GM12873 (cell line): ENCODE measurements around the gene PCLO.

Experiments used
- TF ChIP-seq, protein P1 (sequence below): IDR thresholded peaks from 2 replicates; pipeline ENCODE4 v1.5.1; 2012; ENCODE audit warnings: low read depth, mild to moderate bottlenecking, moderate library complexity, low read length, control low read depth; ENCODE audit not compliant: insufficient read depth; ENCODE audit errors: missing control alignments

PCLO gene

DNA sequence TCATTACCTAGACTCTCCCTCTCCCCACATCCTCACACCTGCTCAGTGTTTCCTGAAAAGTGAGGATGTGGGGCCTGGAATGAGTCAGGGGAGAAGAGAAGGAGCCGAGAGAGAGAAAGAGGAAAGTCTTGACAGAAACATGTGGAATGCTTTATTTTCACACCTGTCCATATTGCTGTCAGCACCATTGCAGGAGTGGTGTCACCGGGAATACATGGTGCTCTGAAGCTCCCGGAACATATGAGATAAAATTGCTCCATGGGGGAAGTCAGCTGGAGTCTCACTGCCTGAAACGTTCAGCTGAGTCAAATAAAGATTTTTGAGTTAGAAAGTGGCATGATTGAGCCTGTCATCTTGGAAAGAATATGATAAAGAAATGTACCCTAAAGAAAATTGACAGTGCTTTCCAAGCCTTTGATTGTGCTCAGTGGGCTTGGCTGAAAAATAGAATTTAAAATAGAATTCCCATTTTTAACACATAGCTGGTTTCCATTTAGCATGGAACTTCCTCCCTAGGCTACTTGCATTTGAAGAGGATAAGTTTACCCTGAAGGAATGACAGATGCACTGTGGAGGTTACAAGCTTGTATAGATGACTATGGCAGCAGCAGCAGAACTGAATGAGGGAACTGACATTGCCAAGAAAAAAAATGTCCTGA, 182.4 kb downstream of the PCLO start:
- TF ChIP-seq, protein P1, sequence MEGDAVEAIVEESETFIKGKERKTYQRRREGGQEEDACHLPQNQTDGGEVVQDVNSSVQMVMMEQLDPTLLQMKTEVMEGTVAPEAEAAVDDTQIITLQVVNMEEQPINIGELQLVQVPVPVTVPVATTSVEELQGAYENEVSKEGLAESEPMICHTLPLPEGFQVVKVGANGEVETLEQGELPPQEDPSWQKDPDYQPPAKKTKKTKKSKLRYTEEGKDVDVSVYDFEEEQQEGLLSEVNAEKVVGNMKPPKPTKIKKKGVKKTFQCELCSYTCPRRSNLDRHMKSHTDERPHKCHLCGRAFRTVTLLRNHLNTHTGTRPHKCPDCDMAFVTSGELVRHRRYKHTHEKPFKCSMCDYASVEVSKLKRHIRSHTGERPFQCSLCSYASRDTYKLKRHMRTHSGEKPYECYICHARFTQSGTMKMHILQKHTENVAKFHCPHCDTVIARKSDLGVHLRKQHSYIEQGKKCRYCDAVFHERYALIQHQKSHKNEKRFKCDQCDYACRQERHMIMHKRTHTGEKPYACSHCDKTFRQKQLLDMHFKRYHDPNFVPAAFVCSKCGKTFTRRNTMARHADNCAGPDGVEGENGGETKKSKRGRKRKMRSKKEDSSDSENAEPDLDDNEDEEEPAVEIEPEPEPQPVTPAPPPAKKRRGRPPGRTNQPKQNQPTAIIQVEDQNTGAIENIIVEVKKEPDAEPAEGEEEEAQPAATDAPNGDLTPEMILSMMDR = no peak

- TF ChIP-seq, protein P1 = no peak
These were observed 186.7 kb downstream of the PCLO start for GRCh38 chr7:82975811-82976468.

DNA sequence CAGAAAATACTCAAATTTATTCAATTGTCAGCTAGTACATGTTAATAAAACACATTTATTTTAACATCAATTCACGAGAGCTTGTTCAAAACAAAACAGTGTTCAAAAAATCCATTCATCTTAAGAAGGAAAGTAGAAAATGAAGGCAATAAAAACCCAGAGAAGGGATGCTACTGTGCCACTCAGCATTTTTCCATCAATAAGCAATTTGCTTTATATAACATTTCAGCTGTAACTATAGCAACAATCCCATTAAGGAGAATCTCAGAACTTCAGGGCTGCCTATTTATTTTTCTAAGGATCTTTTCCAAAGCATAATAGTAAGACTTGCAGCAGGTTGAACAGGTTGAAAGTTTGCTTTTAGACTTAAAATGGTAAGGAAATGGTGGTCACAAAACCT, 190.5 kb downstream of the PCLO start:
- TF ChIP-seq, protein P1 = no peak

GRCh38 chr7:82965088-82966036, 197.3 kb downstream of the PCLO start:
- TF ChIP-seq, protein P1 = no peak

- TF ChIP-seq, protein P1 = no peak
These were observed 198.4 kb downstream of the PCLO start for GRCh38 chr7:82964150-82964882.

- TF ChIP-seq, protein P1 = no peak
These were observed 201.4 kb downstream of the PCLO start for GRCh38 chr7:82961240-82961639.
